Hematopoietic multipotent progenitor cell treated with erythropoietin and hydrocortisone succinate and interleukin-3 and kit ligand, for 6 days (in vitro differentiated cells): ENCODE results near the gene RUNX1.
A peak's percentile ranks its signal among the peaks of the same experiment; 100 is the strongest.

ENCODE experiments used
- DNase-seq: peaks from one replicate; pipeline ENCODE4 v3.0.0-alpha.2; 2015

RUNX1 gene

GRCh38 chr21:35035581-35035980 lies 13.5 kb downstream of the RUNX1 start:
- DNase-seq, result no peak

GRCh38 chr21:35035116-35035515 lies 14.0 kb downstream of the RUNX1 start:
- no peak for DNase-seq

GRCh38 chr21:35034203-35034926 lies 14.7 kb downstream of the RUNX1 start:
- DNase-seq, result no peak

GRCh38 chr21:35032474-35033263 lies 16.4 kb downstream of the RUNX1 start:
- DNase-seq, result no peak

GRCh38 chr21:35028451-35028978 lies 20.6 kb downstream of the RUNX1 start:
- DNase-seq, result peak; percentile 56

- peak; percentile 50 for DNase-seq
Observed at GRCh38 chr21:35027563-35028450, 21.3 kb downstream of the RUNX1 start.

- DNase-seq, result peak; percentile 98
Observed at GRCh38 chr21:35026617-35027562, 22.2 kb downstream of the RUNX1 start.

- DNase-seq, result peak; percentile 48
Observed at GRCh38 chr21:35026153-35026500, 23.0 kb downstream of the RUNX1 start.

GRCh38 chr21:35025206-35026152 lies 23.6 kb downstream of the RUNX1 start:
- no peak for DNase-seq

- DNase-seq, result no peak
Observed at GRCh38 chr21:35024513-35024912, 24.6 kb downstream of the RUNX1 start.

- DNase-seq, result no peak
Observed at GRCh38 chr21:35024071-35024420, 25.1 kb downstream of the RUNX1 start.

GRCh38 chr21:35023396-35024070 lies 25.6 kb downstream of the RUNX1 start:
- no peak for DNase-seq

- no peak for DNase-seq
Observed at GRCh38 chr21:35021546-35021945, 27.6 kb downstream of the RUNX1 start.

GRCh38 chr21:35020902-35021301 lies 28.2 kb downstream of the RUNX1 start:
- DNase-seq, result no peak

GRCh38 chr21:35020436-35020835 lies 28.7 kb downstream of the RUNX1 start:
- no peak for DNase-seq

- no peak for DNase-seq
Observed at GRCh38 chr21:35019631-35020032, 29.5 kb downstream of the RUNX1 start.

- DNase-seq, result no peak
Observed at GRCh38 chr21:35017256-35017655, 31.8 kb downstream of the RUNX1 start.

- no peak for DNase-seq
Observed at GRCh38 chr21:35016517-35017188, 32.4 kb downstream of the RUNX1 start.

GRCh38 chr21:35016071-35016470 lies 33.0 kb downstream of the RUNX1 start:
- DNase-seq, result no peak
